A549 treated with CORT108297 at 1 μM for 4 hours (cell line): ENCODE results near the gene OR56B4. TPM values are rescaled to one million over a fixed set of nuclear protein-coding genes. Genes with fewer than 3 reads are reported as not detected.

Experiments used
- total RNA-seq: library from RNA; stranded (reverse); fragments of 200-300 nt; extraction: Qiagen RNA extraction; gene quantifications from 5 replicates; pipeline ENCODE4 v1.2.3, GENCODE V29; 2022

Gene OR56B4, protein sequence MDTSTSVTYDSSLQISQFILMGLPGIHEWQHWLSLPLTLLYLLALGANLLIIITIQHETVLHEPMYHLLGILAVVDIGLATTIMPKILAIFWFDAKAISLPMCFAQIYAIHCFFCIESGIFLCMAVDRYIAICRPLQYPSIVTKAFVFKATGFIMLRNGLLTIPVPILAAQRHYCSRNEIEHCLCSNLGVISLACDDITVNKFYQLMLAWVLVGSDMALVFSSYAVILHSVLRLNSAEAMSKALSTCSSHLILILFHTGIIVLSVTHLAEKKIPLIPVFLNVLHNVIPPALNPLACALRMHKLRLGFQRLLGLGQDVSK
- total RNA-seq = not detected in 5 replicates

DNA sequence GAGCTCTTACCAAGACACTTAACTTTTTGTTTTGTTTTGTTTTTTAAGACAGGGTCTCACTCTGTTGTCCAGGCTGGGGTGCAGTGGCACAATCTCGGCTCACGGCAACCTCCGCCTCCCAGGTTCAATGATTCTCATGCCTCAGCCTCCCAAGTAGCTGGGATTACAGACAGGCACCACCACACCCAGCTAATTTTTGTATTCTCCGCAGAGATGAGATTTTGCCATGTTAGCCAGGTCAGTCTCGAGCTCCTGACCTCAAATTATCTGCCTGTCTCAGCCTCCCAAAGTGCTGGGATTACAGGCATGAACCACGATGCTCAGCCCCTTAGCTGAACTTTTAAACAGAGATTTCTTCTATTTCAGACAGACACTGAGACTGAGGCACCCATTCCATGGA lies at the start of gene OR56B4:
TSS of gene OR56B4 (plus strand) at position 301 of the 400 bp plus-strand sequence. CDS start at position 396, 95 bp downstream.

Other genes with a start within 250 kb of the OR56B4 start
- not detected in 5 replicates for gene OR52E8, start 250.0 kb upstream of the OR56B4 start, total RNA-seq
- gene OR52E4, start 227.1 kb upstream of the OR56B4 start, total RNA-seq = not detected in 5 replicates
- not detected in 5 replicates for gene OR52E5, start 214.5 kb upstream of the OR56B4 start, total RNA-seq
- gene OR56A3, start 165.4 kb upstream of the OR56B4 start, total RNA-seq = not detected in 5 replicates
- not detected in 5 replicates for gene OR56A5, start 139.2 kb upstream of the OR56B4 start, total RNA-seq
- not detected in 5 replicates for gene OR52L1, start 120.7 kb upstream of the OR56B4 start, total RNA-seq
- gene OR56A4, start 100.7 kb upstream of the OR56B4 start, total RNA-seq = not detected in 5 replicates
- not detected in 5 replicates for gene OR56A1, start 76.9 kb upstream of the OR56B4 start, total RNA-seq
- not detected in 5 replicates for gene OR52B2, start 62.6 kb downstream of the OR56B4 start, total RNA-seq
- not detected in 5 replicates for gene OR52W1, start 91.5 kb downstream of the OR56B4 start, total RNA-seq
- not detected in 5 replicates for gene C11orf42, start 97.9 kb downstream of the OR56B4 start, total RNA-seq
- gene FHIP1B, start 127.0 kb downstream of the OR56B4 start, total RNA-seq = 13.3 to 20.2 TPM (median 17.9 TPM) in 5 replicates
- 0.03 to 0.09 TPM (median 0.06 TPM) in 4 of 5 replicates, not detected in the other for gene CNGA4, start 131.4 kb downstream of the OR56B4 start, total RNA-seq
- gene CCKBR, start 152.2 kb downstream of the OR56B4 start, total RNA-seq = not detected in 5 replicates
- gene CAVIN3, start 212.8 kb downstream of the OR56B4 start, total RNA-seq = 26.7 to 37.5 TPM (median 28.9 TPM) in 5 replicates